GM21360 (cell line): Measurements from ENCODE around the gene OR2L3.
"Not testable (repeated sequence)": the region's sequence is repeated elsewhere in the genome, so short reads cannot be mapped to it uniquely, and the experiment has no call there.

ENCODE experiments used
- ATAC-seq: cut with Tn5 transposase; IDR thresholded peaks from one replicate; pipeline ENCODE4 v1.9.1; 2021; ENCODE audit warnings: mild to moderate bottlenecking, moderate library complexity; ENCODE audit not compliant: unreplicated experiment

Gene OR2L3, protein sequence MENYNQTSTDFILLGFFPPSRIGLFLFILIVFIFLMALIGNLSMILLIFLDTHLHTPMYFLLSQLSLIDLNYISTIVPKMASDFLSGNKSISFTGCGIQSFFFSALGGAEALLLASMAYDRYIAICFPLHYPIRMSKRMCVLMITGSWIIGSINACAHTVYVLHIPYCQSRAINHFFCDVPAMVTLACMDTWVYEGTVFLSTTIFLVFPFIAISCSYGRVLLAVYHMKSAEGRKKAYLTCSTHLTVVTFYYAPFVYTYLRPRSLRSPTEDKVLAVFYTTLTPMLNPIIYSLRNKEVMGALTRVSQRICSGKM

DNA sequence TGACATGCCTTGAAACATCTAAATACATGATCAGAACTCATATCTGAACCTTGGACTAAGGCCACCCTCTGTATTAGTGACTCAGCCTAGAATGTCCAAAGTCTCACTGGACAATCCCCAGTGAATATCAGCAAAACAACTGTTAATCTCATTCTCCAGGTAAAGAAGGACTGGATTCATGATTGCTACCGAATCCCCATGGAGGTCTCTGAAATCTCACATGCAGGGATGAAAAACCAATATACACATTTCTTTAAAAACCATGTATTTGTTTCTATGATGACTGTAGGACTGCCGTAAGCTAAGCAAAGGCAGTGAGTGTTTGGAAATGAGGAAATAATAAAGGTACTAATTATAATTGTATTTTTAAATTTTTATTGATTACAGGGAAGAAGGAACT is at the start of gene OR2L3:
TSS of gene OR2L3 (plus strand) at position 301 of the 400 bp plus-strand sequence. CDS start 13,846 bp downstream, outside the sequence.
- no peak for ATAC-seq

DNA sequence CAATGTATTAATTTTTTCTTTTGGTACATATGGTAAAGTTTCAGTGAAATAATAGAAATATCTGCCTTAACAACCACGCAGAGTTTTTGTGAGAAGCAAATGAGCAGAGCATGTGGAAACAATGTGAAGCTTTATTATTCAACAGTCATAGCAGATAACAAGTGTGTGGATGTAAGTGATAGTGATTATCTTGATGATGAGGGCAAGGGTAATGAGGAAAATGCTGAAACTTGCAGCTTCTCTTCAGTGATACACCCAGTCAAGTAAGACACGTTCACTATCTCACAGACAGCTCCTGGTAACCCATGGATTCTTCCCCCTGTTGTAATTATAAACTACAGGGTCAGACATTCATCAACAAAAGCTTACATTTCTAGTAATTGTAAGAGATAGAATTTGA is 47.8 kb upstream of the OR2L3 start:
- no peak for ATAC-seq

DNA sequence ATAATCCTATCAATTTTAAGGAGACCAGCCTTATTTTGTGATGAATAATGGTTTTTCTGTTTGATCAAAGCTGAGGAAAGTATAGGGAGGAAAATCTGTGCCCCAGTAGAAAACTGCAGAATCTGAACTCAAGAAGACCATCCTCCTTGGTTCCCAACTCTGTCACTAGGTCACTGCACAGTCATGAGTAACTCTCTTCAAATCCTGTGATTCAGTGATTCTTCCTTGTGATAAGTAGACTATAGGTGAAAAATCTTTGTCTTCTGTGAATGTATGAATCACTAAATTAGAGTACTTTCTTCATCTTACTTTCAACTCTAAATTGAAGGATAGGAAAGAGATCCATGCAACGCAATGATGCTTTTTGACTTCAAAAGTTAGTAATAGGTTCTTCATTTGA is 46.5 kb upstream of the OR2L3 start:
- ATAC-seq: no peak

- ATAC-seq: no peak
Measured at GRCh38 chr1:248007778-248008177, 38.9 kb upstream of the OR2L3 start.

DNA sequence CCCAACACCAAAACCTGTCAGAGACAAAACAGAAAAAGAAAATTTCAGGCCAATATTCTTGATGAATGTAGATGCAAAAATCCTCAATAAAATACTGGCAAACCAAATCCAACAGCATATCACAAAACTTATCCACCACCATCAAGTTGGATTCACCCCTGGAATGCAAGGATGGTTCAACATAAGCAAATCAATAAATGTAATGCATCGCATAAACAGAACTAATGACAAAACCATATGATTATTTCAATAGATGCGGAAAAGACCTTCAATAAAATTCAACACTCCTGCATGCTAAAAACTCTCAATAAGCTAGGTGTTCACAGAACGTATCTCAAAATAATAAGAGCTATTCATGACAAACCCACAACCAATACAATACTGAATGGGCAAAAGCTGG is 37.0 kb upstream of the OR2L3 start:
- no peak for ATAC-seq

DNA sequence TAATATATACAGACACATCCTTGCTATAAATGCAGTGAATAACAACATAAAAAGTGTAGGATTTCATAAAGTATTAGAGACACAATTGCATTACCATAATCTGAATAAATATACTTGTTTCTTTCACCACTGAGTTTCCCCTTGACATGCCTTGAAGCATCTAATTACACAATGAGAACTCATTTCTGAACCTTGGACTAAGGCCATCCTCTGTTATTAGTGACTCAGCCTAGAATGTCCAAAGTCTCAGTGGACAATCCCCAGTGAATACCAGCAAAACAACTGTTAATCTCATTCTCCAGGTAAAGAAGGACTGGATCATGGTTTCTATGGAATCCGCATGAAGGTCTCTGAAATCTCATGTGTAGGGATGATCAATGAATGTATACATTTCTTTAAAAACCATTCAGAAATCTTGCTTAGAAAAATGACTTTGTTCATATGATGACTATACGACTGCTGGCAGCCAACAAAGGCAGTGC is 33.4 kb upstream of the OR2L3 start, which contains the start of gene OR2L5:
TSS of gene OR2L5 (plus strand) at position 432 of the 482 bp plus-strand sequence. CDS start 8,288 bp downstream, outside the sequence.
- ATAC-seq: no peak

DNA sequence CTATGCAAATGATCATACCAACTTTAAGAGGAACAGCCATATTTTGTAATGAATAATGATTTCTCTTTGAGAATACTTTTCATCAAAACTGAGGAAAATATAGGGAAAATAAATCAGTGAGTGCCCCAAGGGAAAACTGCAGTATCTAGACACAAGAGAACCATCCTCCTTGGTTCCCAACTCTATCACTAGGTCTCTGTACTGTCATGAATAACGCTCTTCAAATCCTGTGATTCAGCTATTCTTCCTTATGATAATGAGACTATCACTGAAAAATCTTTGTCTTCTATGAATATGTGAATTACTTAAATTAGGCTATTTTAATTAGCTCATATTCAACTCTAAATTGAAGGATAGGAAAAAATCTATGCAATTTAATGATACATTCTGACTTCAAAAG is 30.8 kb upstream of the OR2L3 start:
- no peak for ATAC-seq

DNA sequence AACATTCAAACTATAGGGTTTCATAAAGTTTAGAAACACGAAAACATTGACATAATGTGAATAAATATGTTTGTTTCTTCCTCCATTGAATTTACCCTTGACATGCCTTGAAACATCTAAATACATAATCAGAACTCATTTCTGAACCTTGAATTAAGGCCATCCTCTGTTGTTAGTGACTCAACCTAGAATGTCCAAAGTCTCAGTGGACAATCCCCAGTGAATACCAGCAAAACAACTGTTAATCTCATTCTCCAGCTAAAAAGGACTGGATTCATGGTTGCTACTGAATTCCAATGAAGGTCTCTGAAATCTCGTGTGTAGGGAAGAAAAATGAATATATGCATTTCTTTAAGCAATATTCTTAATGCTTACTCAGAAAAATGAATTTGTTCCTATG is 16.9 kb upstream of the OR2L3 start, which contains the start of gene OR2L2:
TSS of gene OR2L2 (plus strand) at position 301 of the 400 bp plus-strand sequence. CDS start 8,198 bp downstream, outside the sequence.
- ATAC-seq: no peak

DNA sequence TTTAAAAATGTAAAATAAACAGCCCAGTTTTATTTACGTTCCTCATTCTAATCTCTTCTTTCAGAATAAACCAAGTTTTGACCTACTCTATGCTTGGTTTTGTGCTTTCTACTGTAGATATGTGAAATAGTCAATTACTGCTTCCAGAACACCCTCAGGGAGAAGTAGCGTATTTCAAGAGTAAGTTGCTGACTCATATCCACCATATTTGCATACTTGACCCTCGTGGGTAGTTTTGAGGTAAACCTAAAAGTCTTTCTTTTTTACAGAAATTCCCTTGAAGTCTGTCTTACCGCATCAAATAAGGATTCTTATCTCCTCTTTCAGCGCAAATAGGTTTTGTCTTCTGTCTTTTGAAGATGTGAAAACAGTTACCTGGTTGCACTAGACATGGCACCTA is 1.4 kb upstream of the OR2L3 start:
- peak; percentile 73 for ATAC-seq

DNA sequence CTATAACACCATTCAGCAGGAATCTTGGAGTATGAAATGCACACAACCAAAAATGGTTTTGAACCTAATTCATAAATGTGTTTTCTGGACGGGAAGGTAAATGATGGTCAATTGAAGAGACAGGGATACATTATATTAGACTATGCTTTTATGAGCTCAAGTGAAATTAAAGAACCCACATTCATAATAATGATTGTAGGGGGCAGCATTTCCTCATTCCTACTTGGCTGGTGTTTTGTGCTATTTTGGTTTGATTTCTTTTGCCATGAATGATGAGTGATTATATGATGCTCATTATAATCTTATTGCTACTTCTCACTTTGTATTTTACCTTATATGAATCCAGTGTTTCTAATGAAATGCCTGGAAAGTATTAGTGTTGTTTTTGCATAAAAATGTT is 372 bp downstream of the OR2L3 start:
- no peak for ATAC-seq

DNA sequence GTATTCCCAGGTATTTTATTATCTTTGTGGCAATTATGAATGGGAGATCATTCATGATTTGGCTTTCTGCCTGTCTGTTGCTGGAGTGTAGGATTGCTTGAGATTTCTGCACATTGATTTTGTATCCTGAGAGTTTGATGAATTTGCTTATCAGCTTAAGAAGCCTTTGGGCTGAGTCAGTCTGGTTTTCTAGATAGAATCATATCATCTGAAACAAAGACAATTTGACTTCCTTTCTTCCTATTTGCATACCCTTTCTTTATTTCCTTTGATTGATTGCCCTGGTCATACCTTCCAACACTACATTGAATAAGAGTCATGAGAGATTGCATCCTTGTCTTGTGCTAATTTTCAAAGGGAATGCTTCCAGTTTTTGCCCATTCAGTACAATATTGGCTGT is 8.0 kb downstream of the OR2L3 start:
- no peak for ATAC-seq

- ATAC-seq: no peak
Measured at GRCh38 chr1:248055261-248055660, 8.6 kb downstream of the OR2L3 start.

DNA sequence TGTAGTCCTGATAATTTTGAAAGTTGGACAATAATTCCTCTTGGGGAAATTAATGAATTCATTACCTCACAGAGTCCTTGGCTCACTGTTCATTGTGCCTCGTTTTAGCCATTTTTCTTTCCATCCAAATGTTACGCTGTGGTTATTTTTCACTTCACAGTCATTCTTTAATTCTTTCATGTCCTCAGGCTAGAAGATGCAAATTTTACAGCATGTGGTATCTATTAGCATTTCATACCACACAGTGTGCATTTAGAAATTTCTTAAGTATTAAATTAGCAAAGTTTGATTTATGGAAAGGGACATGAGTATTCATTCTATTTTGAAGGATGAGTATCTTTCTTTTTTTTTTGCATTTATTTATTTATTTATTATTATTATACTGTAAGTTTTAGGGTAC is 18.4 kb downstream of the OR2L3 start:
- ATAC-seq: no peak

DNA sequence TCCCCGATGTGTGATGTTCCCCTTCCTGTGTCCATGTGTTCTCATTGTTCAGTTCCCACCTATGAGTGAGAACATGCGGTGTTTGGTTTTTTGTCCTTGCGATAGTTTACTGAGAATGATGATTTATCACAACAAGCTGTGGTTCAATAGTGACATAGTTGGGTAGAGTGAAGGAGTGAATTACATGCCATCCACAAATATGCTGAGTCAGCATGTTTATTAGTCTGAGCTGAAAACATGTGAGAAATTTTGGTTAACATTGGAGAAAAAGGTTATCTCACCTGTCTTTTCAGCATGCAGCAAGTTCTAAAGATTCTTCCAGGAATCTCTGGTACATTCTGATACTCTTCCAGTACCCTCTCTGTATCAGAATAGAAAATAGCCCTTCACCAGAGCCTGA is 19.0 kb downstream of the OR2L3 start:
- ATAC-seq: no peak

DNA sequence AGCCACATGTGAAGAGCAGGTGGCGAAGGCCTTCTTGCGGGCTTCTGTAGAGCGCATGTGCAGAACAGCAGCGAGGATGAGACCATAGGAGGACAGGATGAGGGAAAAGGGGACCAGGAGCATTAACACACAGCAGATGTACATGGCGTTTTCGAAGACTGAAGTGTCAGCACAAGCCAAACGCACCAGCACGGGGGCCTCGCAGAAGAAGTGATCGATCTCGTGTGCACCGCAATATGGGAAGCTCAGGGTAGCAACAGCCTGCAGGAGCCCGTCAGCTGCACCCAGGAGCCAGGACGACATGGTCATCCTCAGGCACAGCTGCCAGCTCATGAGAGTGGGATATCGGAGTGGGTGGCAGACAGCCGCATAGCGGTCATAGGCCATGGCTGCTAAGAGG is 37.2 kb downstream of the OR2L3 start:
- not testable (repeated sequence) for ATAC-seq

DNA sequence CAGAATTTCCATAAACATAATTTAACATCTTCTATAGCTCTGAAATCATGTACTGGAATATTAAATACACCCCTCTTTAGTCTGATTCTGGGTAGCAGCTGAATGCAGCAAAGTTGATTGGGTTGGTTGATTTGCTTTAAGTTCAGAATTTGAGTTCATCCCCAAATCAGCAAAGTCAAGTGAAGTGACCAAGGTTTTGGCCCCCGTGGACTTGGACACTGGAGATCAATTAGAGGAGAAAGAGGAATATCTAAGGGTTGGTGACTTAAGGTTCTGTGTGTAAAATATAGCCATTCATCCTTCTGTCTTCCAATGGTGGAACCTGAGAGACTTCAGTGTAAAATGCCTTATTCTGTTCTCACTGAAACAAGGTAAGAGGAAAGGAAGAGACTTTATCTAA is 48.2 kb downstream of the OR2L3 start, which contains the start of gene OR2L13:
TSS of gene OR2L13 (plus strand) at position 301 of the 400 bp plus-strand sequence. CDS start 4,192 bp downstream, outside the sequence.
- no peak for ATAC-seq

- no peak for ATAC-seq
Measured at GRCh38 chr1:248098529-248098928, 51.9 kb downstream of the OR2L3 start.

DNA sequence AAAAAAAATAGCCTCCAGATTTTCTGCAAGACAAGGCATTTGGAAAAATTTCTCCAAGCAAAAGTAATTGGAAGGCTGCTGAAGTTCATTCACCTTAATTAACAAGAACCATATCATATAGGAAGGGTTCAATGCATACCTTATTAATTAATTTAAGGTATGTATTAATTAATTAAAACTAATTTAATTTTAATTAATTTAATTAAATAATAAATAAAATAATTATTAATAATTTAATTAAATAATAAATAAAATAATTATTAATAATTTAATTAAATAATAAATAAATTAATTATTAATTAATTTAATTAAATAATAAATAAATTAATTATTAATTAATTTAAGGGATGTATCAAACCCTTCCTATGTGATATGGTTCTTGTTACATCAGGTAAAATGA is 56.2 kb downstream of the OR2L3 start:
- ATAC-seq: no peak

- no peak for ATAC-seq
Measured at GRCh38 chr1:248111157-248111556, 64.5 kb downstream of the OR2L3 start.
